Measurements from ENCODE around the gene ADAT2. TPM values are rescaled to one million over a fixed set of nuclear protein-coding genes. Genes with fewer than 3 reads are reported as not detected.

Gene ADAT2
- total RNA-seq, 1 donor from 2014 or later, result 3.4 TPM

DNA sequence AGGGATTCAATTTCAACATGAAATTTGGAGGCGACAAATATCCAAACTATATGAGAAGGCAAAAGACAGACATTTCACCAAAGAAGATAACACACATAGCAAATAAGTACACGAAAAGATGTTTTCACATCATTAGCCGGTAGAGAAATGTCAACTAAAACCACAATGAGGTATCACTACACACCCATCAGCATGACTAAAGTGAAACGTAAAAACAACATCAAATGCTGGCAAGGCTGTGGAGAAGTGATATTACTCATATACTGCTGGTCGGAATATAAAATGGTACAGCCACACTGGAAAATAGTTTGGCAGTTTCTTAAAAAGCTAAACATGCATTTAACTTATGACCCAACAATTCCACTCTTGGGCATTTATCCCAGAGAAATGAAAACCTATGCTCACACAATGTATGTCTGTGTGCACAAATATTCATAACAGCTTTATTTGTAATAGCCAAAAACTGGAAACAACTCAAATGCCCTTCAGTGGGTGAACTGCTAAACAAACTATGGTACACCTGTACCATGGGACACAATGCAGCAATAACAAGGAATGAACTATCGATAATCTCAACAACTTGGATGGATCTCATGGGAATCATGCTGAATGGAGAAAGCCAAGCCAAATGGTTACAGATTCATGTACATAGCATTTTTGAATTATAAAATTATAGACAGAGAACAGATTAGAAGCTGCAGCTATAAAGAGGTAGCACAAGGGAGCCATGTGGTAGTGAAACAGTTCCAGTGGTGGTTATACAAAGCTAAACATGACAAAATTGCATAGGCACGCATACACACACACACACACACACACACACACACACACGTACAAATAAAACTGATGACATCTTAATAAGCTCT, 8.6 kb downstream of the ADAT2 start:
- no peak for DNase-seq (ENCODE audit: low spot score)

GRCh38 chr6:143441010-143441409, 9.5 kb downstream of the ADAT2 start:
- no peak for DNase-seq (ENCODE audit: low spot score)

- no peak for DNase-seq (ENCODE audit: low spot score)
These were observed 17.9 kb downstream of the ADAT2 start for GRCh38 chr6:143432588-143432987.

- DNase-seq (ENCODE audit: low spot score), result no peak
These were observed 19.3 kb downstream of the ADAT2 start for GRCh38 chr6:143431226-143431625.

- DNase-seq (ENCODE audit: low spot score), result no peak
These were observed 20.5 kb downstream of the ADAT2 start for GRCh38 chr6:143429970-143430369.

DNA sequence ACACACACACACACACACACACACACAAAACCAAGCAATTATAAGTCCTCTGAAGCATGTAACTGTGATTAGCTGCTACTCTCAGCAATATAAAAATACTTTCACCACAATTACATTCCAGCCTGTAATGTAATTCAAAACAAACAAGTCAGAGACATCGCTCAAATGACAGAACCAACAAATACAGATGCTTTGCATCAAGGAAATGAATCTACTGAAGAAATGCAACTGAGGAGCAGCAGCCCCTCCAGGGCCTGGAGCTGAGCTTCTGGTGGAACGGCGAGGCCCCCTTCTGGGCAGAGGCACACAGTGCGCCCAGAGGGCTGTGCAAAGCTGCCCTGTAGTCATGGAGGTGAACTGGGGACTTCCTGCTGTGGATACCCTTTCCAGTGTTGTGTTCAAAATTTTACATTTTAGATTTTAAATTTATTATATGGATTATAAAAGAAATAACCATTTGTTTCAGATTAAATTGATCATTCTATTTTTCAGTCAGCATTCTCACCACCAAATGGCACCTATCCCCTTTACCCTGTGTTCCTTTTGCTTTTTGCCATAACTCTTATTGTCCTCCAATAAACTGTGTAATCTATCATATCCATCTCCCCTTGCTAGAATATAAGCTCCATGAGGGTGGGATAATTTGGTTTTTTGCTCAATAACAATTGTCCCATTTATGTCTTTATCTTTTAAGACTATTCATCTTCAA, 23.2 kb downstream of the ADAT2 start:
- peak; percentile 68 for DNase-seq (ENCODE audit: low spot score)

GRCh38 chr6:143426026-143426425, 24.5 kb downstream of the ADAT2 start:
- no peak for DNase-seq (ENCODE audit: low spot score)

DNA sequence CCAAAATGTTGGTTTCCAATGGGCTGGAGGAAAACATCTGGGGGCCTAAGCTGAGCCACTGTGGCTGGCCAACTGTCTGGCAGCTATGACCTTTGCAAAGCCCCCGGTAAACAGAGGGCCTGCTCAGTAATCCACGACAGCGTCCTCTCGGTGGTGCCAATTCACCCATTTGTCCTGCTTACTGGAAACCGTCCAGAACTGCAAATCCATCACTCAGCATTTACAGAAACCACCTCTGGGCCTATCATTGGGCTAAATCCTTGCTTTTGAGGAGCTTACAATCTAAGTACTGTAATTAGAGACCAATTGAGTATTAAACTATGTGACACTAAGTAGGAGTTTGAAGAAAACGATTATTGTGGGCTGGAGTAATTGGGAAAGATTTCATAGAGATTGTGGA, 31.0 kb downstream of the ADAT2 start:
- DNase-seq (ENCODE audit: low spot score), result no peak

DNA sequence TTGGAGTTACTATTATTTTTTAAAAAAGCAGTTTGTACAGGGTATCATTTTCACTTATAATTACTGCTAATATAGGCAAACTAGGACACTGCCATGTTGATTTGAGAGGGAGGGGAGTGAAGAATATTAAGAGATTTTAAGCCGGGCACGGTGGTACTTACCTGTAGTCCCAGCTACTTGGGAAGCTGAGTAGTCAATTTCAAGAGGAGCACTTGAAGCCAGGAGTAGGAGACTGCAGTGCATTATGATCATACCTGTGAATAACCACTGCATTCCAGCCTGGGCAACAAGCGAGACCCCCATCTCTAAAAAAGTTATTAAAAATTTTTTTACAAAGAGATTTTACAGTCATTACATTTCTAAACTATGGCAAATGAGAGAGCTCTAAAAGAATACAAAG, 35.7 kb downstream of the ADAT2 start:
- no peak for DNase-seq (ENCODE audit: low spot score)

DNA sequence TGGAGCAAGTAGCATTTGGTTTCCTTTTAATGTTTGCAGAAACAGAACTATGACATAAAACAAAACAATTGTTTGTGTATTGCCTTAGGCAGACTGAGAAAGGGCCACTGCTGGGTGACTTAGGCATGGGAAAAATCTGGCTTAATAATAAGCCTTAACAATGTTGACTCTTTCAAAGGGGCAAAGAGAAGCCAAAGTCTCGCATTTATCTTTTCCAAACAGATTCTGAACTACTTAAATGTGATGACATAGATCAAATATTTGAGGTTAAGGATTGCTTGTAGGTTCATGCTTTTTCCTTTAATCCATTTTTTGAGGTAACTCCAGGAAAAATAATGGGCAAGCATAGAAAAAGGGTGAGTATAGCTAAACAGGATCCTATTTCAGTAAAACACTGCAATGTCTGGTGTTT, 39.6 kb downstream of the ADAT2 start:
- no peak for DNase-seq (ENCODE audit: low spot score)

GRCh38 chr6:143408787-143409162, 41.7 kb downstream of the ADAT2 start:
- no peak for DNase-seq (ENCODE audit: low spot score)

DNA sequence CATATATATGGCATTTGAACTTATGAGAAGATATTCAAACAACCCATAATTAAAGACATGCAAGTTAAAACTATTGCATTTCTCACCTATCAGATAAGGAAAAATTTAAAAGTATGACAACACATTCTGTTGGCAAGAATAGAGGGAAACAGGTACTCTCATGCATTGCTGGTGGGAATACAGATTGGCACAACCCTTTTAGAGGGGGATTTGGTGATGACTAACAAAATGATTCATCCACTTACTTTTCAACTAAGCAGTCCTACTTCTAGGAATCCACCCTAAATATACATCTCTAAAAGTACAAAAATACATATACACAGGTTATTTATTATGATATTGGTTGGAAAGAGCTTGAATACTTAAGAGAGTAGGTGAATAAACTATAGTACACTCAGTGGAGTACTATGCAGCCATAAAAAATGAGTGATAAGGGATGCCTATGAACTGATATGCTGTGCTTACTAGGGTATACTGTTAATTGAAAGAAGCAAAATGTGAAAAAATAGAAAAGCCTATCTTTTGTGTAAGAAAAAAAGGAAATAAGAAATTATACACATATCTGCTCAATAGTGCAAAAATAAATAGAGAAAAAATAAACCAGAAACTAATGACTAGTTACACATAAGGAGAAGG, 42.2 kb downstream of the ADAT2 start:
- DNase-seq (ENCODE audit: low spot score), result no peak

GRCh38 chr6:143406673-143407072, 43.8 kb downstream of the ADAT2 start:
- DNase-seq (ENCODE audit: low spot score), result no peak

DNA sequence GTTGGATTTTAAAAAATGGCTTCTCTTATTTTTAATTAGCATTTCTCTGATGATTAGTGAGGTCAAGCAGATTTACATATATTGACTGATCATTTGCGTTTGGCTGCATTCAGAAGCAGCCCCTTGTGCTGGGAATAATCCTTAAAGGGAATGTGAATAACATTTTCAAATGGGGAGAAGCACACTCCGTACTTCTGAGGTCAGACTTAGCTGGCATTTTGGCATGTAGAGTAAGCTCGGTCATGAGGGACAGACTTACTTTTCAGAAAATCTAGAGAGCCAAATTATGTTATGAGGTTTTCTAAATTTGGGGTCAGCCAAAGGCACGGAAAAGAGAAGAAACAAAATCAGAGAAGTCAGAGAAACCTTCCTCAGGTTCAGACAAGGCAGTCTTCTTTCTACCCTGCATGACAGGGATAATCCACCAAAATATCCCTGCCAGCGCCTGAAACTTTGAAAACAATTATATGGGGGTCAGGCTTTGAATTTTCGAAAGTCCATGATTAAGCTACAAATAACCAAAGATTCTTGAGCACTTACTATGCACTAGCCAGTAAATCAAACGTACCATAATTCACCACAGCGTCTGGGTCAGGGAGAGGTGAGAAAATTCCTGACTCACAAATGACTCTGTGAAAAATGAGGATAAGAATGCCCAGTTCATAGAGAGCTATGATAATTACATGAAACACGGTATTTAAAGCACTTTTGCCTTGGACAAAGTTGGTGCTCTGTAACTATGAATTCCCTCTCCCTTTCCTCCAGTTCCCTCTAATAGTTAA, 44.9 kb downstream of the ADAT2 start:
- DNase-seq (ENCODE audit: low spot score), result no peak

GRCh38 chr6:143402721-143403336, 47.7 kb downstream of the ADAT2 start:
- DNase-seq (ENCODE audit: low spot score), result no peak

DNA sequence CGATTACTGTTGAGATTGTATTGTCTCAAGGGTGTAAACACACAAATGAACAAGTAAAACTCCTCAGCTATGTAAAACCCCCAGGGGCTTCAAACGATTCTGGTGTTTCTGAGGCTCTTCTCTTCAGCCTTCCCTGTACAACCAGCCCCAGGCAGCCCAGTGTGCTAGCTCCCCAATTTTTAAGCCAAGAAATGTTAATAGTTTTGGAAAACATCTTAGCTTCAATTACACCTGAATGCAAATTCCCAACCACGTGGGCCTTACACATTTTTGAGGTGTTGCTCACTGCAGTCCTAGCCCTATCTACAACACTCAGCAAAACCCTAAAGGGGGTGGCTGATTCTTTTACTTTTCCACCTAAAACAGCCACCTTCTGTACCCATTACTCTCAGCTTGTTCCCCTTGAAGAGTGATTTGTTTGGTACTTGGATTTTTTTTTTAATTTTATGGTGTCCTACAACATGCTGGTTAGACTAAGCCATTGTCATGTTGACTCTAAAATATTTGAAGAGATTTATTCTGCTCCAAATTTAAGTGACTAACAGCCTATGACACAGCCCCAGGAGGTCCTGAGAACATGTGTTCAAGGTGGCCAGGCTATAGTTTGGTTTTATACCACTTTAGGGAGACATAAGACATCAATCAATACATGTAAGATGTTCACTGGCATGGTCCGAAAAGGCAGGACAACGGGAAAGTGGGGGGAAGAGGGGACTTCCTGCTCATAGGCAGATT, 48.7 kb downstream of the ADAT2 start:
- no peak for DNase-seq (ENCODE audit: low spot score)

DNA sequence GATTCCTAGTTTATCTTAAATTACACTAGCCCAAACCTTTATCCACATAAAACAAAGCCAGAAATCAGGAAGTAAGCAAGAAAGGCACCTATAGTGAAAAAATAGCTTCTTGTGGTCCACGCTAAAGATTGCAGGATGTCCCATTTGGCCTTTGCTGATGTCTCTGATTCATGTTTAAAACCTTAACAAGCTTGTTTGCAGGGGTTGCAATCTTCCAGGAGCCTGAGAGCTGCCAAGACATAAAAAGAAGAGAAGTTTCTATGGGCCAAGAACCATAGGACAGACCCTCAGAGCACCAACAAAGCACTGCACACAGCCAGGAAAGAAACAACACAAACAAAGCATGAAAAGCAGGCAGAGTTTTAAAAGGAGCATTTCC, 49.4 kb downstream of the ADAT2 start:
- DNase-seq (ENCODE audit: low spot score), result no peak

- DNase-seq (ENCODE audit: low spot score), result peak; percentile 64
These were observed 50.0 kb downstream of the ADAT2 start for GRCh38 chr6:143400258-143401067.

DNA sequence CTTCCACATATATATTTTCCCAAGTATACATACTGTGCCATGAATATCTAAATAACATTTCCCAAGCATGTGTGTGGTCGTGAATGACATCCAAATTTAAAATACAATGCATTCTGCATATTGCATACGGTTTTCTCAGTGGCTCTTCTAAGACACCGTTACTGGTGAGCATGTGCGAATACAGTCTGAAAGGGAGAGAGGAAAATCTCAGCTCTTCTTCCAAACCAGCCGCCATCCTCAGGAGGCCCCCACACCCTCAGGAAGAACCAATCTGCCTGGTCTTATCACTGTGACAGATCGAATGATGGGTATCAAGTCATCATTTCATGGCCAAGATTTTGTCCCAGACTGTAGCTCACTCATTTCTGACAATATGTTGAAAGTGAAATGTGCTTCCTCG, 50.7 kb downstream of the ADAT2 start:
- no peak for DNase-seq (ENCODE audit: low spot score)

- DNase-seq (ENCODE audit: low spot score), result no peak
These were observed 51.3 kb downstream of the ADAT2 start for GRCh38 chr6:143399176-143399575.

All from umbilical cord (tissue), 2 donors.